ENCODE results near the gene KRTAP10-7. TPM values are rescaled to one million over a fixed set of nuclear protein-coding genes. Genes with fewer than 3 reads are reported as not detected.
"Not testable (repeated sequence)": the region's sequence is repeated elsewhere in the genome, so short reads cannot be mapped to it uniquely, and the experiment has no call there.

KRTAP10-7 gene
- total RNA-seq, 1 donor from 2014 or later: not detected

- DNase-seq (ENCODE audit: low spot score): not testable (repeated sequence)
Observed at GRCh38 chr21:44590897-44591800, 9.2 kb upstream of the KRTAP10-7 start.

- DNase-seq (ENCODE audit: low spot score): not testable (repeated sequence)
Observed at GRCh38 chr21:44591801-44592130, 8.6 kb upstream of the KRTAP10-7 start.

- no peak for DNase-seq (ENCODE audit: low spot score)
Observed at GRCh38 chr21:44592446-44593311, 7.7 kb upstream of the KRTAP10-7 start, which contains the start of gene KRTAP10-6. Gene KRTAP10-6 (minus strand): TSS chr21:44592505. CDS start chr21:44592484, 21 bp downstream.

GRCh38 chr21:44593598-44594405 is 6.6 kb upstream of the KRTAP10-7 start:
- DNase-seq (ENCODE audit: low spot score): no peak

DNA sequence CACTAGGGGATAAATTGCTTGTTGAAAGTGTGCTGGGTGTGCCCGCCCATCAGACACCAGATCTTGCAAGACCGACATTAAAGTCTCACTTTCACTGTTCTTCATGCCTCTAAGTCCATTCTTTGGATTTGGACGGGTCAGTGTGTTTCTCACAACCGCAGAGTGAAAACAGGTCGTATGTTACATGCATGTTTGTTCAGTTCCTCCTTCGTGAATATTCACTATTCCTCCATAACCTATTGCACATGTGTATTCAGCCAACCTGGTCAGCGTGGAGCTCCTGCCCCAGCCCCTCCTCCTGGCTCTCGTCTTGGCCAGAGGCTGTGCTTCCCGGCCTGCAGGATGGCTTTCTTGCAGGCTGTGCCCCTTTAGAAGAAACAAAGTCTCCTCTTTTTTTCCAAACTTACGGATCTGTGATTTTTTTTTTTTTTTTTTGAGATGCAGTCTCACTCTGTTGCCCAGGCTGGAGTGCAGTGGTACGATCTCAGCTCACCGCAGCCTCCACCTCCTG is 5.9 kb upstream of the KRTAP10-7 start:
- DNase-seq (ENCODE audit: low spot score): no peak

DNA sequence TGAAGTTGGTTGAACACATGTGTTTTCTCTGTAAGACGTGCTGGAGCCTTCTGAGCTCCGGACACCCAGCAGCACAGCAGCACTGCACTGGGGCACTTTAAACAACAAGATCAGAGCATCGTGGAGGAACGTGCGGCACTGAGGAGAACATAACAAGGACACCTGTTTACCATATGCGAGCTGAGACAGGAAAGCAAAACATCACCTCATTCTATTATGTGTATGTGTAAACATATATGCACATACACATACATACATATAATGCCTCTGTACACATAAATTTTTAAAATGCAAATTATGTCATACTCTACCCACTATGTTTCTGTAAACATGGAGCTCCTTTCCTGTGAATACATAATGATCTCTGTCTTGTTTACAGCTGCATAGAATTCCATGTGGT is 4.9 kb upstream of the KRTAP10-7 start:
- no peak for DNase-seq (ENCODE audit: low spot score)

DNA sequence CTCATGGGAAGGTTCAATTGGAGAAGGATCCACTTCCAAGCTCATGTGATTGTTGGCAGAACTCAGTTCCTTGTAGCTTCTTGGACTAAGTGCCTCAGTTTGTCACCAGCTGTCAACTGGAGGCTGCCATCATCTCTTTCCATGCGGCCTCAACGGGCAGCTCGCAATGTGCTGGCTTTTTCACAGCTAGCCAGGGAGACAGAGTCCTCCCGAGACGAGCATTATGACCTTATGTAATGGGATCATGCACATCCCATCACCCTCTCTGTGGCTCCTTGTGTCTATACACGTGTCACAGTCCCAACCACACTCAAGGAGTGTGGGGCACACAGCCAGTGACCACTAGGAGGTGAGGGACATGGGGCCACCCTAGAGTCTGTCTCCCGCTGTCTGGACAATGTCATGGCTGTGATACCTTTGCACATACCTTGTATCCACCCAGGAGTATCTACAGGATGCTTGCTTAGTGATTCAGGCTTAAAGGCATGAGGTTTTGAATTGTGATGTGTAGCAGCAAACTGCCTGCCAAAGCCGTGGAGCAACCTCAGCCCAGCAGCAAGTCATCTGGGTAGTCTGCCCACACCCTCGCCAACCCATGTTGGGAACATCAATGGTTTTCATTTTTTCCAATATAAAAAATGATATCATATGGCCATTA is 4.2 kb upstream of the KRTAP10-7 start:
- DNase-seq (ENCODE audit: low spot score): no peak

DNA sequence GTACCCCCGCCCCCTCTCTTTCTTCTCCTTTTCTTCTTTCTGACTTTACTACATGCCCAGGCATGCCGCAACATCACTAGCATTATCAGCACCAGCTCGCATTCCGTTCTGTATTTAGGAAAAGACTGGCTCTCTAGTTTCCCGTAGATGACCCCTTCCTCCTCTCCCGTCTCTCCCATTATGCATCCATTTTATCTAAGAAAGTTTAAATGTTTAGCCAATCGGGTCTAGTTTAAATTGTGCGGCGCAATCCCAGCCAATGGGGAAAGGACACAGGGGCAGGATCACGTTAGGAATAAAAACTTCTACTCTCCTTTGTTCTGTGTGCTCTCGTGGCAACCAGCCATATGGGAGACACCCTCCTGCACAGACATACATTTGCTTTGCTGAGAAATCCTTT is 2.3 kb upstream of the KRTAP10-7 start:
- DNase-seq (ENCODE audit: low spot score): no peak

- DNase-seq (ENCODE audit: low spot score): no peak
Observed at GRCh38 chr21:44599264-44600029, 950 bp upstream of the KRTAP10-7 start.

- DNase-seq (ENCODE audit: low spot score): not testable (repeated sequence)
Observed at GRCh38 chr21:44601091-44601490, 694 bp downstream of the KRTAP10-7 start.

- DNase-seq (ENCODE audit: low spot score): no peak
Observed at GRCh38 chr21:44601596-44602462, 1.4 kb downstream of the KRTAP10-7 start.

GRCh38 chr21:44602463-44602850 is 2.1 kb downstream of the KRTAP10-7 start:
- DNase-seq (ENCODE audit: low spot score): no peak

- DNase-seq (ENCODE audit: low spot score): no peak
Observed at GRCh38 chr21:44603109-44603875, 2.9 kb downstream of the KRTAP10-7 start.

DNA sequence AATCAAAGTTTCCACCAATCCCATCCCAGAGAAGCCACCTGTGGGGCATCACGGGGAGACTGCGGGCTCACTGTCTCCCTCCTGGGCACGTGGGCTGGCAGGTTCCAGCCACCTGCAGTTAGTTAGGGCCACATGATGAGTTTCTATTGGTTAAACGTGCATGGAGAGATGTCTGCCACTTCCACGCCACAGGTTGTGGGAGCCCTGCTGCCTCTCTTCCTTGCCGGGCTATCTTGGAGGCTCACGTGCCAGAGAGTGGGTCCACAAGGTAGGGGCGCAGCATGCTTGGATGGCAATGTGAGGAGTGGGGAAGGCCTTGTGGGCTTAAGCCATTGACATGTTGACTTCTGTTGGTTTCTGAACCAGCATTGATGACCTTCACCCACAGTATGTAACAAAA is 3.5 kb downstream of the KRTAP10-7 start:
- DNase-seq (ENCODE audit: low spot score): no peak

GRCh38 chr21:44606495-44606894 is 6.1 kb downstream of the KRTAP10-7 start:
- no peak for DNase-seq (ENCODE audit: low spot score)

- DNase-seq (ENCODE audit: low spot score): no peak
Observed at GRCh38 chr21:44609193-44609592, 8.8 kb downstream of the KRTAP10-7 start.

DNA sequence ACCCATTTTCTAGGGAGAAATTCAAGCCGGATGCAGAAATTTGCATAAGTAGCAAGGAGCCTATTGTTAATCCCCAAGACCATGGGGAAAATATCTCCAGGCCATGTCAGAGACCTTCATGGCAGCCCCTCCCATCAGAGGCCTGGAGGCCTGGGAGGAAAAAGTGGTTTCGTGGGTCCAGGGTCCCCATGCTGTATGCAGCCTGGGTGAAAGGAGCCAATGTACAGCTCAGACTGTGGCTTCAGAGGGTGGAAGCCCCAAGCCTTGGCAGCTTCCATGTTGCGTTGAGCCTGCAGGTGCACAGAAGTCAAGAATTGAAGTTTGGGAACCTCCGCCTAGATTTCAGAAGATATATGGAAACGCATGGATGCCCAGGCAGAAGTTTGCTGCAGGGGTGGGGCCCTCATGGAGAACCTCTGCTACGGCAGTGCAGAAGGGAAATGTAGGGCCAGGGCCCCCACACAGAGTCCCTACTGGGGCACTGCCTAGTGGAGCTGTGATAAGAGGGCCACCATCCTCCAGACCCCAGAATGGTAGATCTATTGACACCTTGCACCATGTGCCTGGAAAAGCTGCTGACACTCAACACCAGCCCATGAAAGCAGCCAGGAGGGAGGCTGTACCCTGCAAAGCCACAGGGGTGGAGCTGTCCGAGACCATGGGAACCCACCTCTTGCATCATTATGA is 9.9 kb downstream of the KRTAP10-7 start:
- DNase-seq (ENCODE audit: low spot score): not testable (repeated sequence)

DNA sequence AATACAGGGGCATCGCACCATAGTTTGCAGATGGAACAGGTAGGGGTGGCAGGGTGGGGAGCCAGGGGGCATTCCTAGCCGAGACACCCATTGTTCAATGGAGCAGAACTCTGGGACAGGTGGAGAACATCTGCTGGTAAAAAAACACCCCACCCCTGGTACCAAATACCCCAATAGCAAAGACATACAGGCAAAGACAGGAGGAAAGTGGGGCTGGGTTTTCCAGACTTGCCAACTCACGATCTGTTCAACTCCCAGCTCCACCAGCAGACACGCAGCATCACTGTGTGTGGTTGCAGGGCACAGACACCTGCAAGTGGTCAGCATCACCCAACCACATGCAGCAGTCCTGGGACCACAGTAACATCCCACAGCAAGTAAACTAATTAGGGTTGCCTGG is 11.2 kb downstream of the KRTAP10-7 start:
- no peak for DNase-seq (ENCODE audit: low spot score)

All from ureter (tissue), 1 donor.